Stimulated activated CD4-positive, alpha-beta T cell treated with anti-CD3 and anti-CD28 coated beads, Interleukin-15, amount 100 ng/mL, for 1 hour (primary cell): ENCODE measurements around the gene SYNPR.

Experiments
- DNase-seq, 2 donors: peaks; one replicate each; pipeline ENCODE4 v3.0.0-alpha.2; 2020; ENCODE audit warnings: low read depth in 1 of 2, low spot score in 1 of 2

Gene SYNPR

GRCh38 chr3:63471781-63472180 is 193.7 kb downstream of the SYNPR start:
- no peak for DNase-seq

GRCh38 chr3:63473641-63474166 is 195.6 kb downstream of the SYNPR start:
- DNase-seq: no peak

GRCh38 chr3:63474828-63475518 is 196.9 kb downstream of the SYNPR start:
- no peak for DNase-seq

- DNase-seq: no peak
Measured at GRCh38 chr3:63477494-63478129, 199.5 kb downstream of the SYNPR start.

- DNase-seq: no peak
Measured at GRCh38 chr3:63478990-63479660, 201.0 kb downstream of the SYNPR start.

- DNase-seq: no peak
Measured at GRCh38 chr3:63479661-63480035, 201.5 kb downstream of the SYNPR start.

GRCh38 chr3:63481627-63482026 is 203.5 kb downstream of the SYNPR start:
- DNase-seq: no peak

GRCh38 chr3:63482341-63482740 is 204.2 kb downstream of the SYNPR start:
- no peak for DNase-seq

- no peak for DNase-seq
Measured at GRCh38 chr3:63492464-63492863, 214.4 kb downstream of the SYNPR start.

- no peak for DNase-seq
Measured at GRCh38 chr3:63493101-63493500, 215.0 kb downstream of the SYNPR start.

- no peak for DNase-seq
Measured at GRCh38 chr3:63494646-63495045, 216.5 kb downstream of the SYNPR start.

- no peak for DNase-seq
Measured at GRCh38 chr3:63497641-63498040, 219.5 kb downstream of the SYNPR start.

GRCh38 chr3:63500196-63500595 is 222.1 kb downstream of the SYNPR start:
- DNase-seq: no peak

GRCh38 chr3:63508305-63508704 is 230.2 kb downstream of the SYNPR start:
- no peak for DNase-seq

GRCh38 chr3:63508771-63509170 is 230.7 kb downstream of the SYNPR start:
- no peak for DNase-seq

GRCh38 chr3:63513791-63514190 is 235.7 kb downstream of the SYNPR start:
- no peak for DNase-seq

- DNase-seq: no peak
Measured at GRCh38 chr3:63514678-63515077, 236.6 kb downstream of the SYNPR start.

- DNase-seq: no peak
Measured at GRCh38 chr3:63519426-63519825, 241.3 kb downstream of the SYNPR start.

- no peak for DNase-seq
Measured at GRCh38 chr3:63521657-63522056, 243.5 kb downstream of the SYNPR start.

- DNase-seq: no peak
Measured at GRCh38 chr3:63523100-63523499, 245.0 kb downstream of the SYNPR start.

- DNase-seq: no peak
Measured at GRCh38 chr3:63528325-63529000, 250.4 kb downstream of the SYNPR start.

- no peak for DNase-seq
Measured at GRCh38 chr3:63532521-63532920, 254.4 kb downstream of the SYNPR start.
